ENCODE results near the gene TRIM17. TPM values are rescaled to one million over a fixed set of nuclear protein-coding genes. Genes with fewer than 3 reads are reported as not detected.

TRIM17 gene
- total RNA-seq: 3.5 TPM

GRCh38 chr1:228416217-228416933 lies at the start of gene TRIM17:
Gene TRIM17 (minus strand): TSS chr1:228416861. CDS start chr1:228415072, 1,789 bp downstream.

Other genes with a start within 250 kb of the TRIM17 start
- 86.5 TPM for gene OBSCN, start 208.8 kb downstream of the TRIM17 start, total RNA-seq
- gene TRIM11, start 10.0 kb downstream of the TRIM17 start, total RNA-seq: 17.8 TPM
- 74.6 TPM for gene RNF187, start 70.5 kb upstream of the TRIM17 start, total RNA-seq

Measured in camera-type eye (tissue), 1 donor.